GM23338 (cell line): ENCODE measurements around the gene NUTF2. TPM values are rescaled to one million over a fixed set of nuclear protein-coding genes. Genes with fewer than 3 reads are reported as not detected.
A peak's percentile ranks its signal among the peaks of the same experiment; 100 is the strongest.

Source experiments
- ATAC-seq: fragments of 200-7000 bp; cut with Tn5 transposase; 3 replicates; pipeline ENCODE4 v1.9.1; 2020
- DNase-seq: peaks from one replicate; pipeline ENCODE4 v3.0.0-alpha.2; 2015; ENCODE audit warnings: low spot score
- H2AFZ ChIP-seq: fragments of 200-600 bp; sonication (generic); 2 replicates; pipeline ENCODE4 v1.8.0; 2016; ENCODE audit warnings: antibody characterized with exemption, mild to moderate bottlenecking, moderate library complexity
- H3F3A ChIP-seq: fragments of 200-600 bp; sonication (generic); replicated peaks from 2 replicates; pipeline ENCODE4 v1.8.0; 2017; ENCODE audit warnings: antibody characterized with exemption, mixed run types, low read depth
- H3K27ac ChIP-seq: fragments of 200-600 bp; sonication (generic); 2 replicates; pipeline ENCODE4 v1.6.1; 2016; ENCODE audit warnings: low read depth
- H3K27me3 ChIP-seq: fragments of 200-600 bp; sonication (generic); 2 replicates; pipeline ENCODE4 v1.8.0; 2016; ENCODE audit warnings: mild to moderate bottlenecking, mixed run types, moderate library complexity; ENCODE audit not compliant: insufficient read depth
- H3K36me3 ChIP-seq: fragments of 200-600 bp; sonication (generic); 2 replicates; pipeline ENCODE4 v1.8.0; 2016; ENCODE audit warnings: mild to moderate bottlenecking; ENCODE audit not compliant: insufficient read depth
- H3K4me1 ChIP-seq: fragments of 200-600 bp; sonication (generic); 2 replicates; pipeline ENCODE4 v1.8.0; 2016; ENCODE audit warnings: mild to moderate bottlenecking, moderate library complexity; ENCODE audit not compliant: insufficient read depth
- H3K4me2 ChIP-seq: fragments of 200-600 bp; sonication (generic); 2 replicates; pipeline ENCODE4 v1.7.1; 2017; ENCODE audit warnings: mixed run types
- H3K4me3 ChIP-seq: fragments of 200-600 bp; sonication (generic); 2 replicates; pipeline ENCODE4 v1.6.1; 2016; ENCODE audit warnings: mixed run types
- H3K79me2 ChIP-seq: fragments of 200-600 bp; sonication (generic); replicated peaks from 2 replicates; pipeline ENCODE4 v1.8.0; 2017; ENCODE audit warnings: mild to moderate bottlenecking; ENCODE audit not compliant: insufficient read depth
- H3K9me2 ChIP-seq: fragments of 200-600 bp; sonication (generic); 2 replicates; pipeline ENCODE4 v1.8.0; 2017; ENCODE audit not compliant: insufficient read depth
- H4K20me1 ChIP-seq: fragments of 200-600 bp; sonication (generic); replicated peaks from 2 replicates; pipeline ENCODE4 v1.8.0; 2017; ENCODE audit warnings: mild to moderate bottlenecking; ENCODE audit not compliant: insufficient read depth
- H3K27ac Mint-ChIP-seq: 2 replicates; pipeline ENCODE4 v1.8.0; 2020; ENCODE audit warnings: inconsistent platforms, mild to moderate bottlenecking, moderate library complexity, mixed read lengths
- H3K27me3 Mint-ChIP-seq: 3 replicates; pipeline ENCODE4 v1.8.0; 2022; ENCODE audit warnings: low read depth, mild to moderate bottlenecking, moderate library complexity, mixed read lengths, inconsistent platforms; ENCODE audit not compliant: insufficient read depth, poor library complexity
- H3K36me3 Mint-ChIP-seq: 3 replicates; pipeline ENCODE4 v1.8.0; 2021; ENCODE audit warnings: low read depth, mild to moderate bottlenecking, inconsistent platforms, moderate library complexity, mixed read lengths
- H3K4me1 Mint-ChIP-seq: 3 replicates; pipeline ENCODE4 v1.8.0; 2020; ENCODE audit warnings: mild to moderate bottlenecking, inconsistent platforms, mixed read lengths
- H3K4me3 Mint-ChIP-seq: 3 replicates; pipeline ENCODE4 v1.8.0; 2021; ENCODE audit warnings: moderate library complexity, mild to moderate bottlenecking, inconsistent platforms, mixed read lengths
- H3K9me3 Mint-ChIP-seq: 3 replicates; pipeline ENCODE4 v1.8.0; 2020; ENCODE audit warnings: moderate library complexity, mild to moderate bottlenecking, inconsistent platforms, mixed read lengths
- CREB1 ChIP-seq: fragments of 250-450 bp; sonication (Bioruptor Pico); IDR thresholded peaks from 2 replicates; pipeline ENCODE4 v1.5.0; 2020; ENCODE audit warnings: low read depth, mild to moderate bottlenecking, moderate library complexity
- EZH2 ChIP-seq: fragments of 200-600 bp; sonication (generic); IDR thresholded peaks from one replicate; pipeline ENCODE4 v1.8.0; 2017; ENCODE audit warnings: antibody characterized with exemption, mild to moderate bottlenecking, low read depth; ENCODE audit not compliant: unreplicated experiment
- EZH2phosphoT487 ChIP-seq: fragments of 200-600 bp; sonication (generic); IDR thresholded peaks from one replicate; pipeline ENCODE4 v1.8.1; 2018; ENCODE audit warnings: antibody characterized with exemption; ENCODE audit not compliant: unreplicated experiment
- JUNB ChIP-seq: IDR thresholded peaks from one replicate; pipeline ENCODE4 v1.6.1; 2016; ENCODE audit warnings: antibody characterized with exemption; ENCODE audit not compliant: unreplicated experiment
- polyA plus RNA-seq: library from polyadenylated mRNA; unstranded; fragments of >200 nt; fragmentation: Nextera tagmentation; extraction: Ambion mirVana; gene quantifications from 2 replicates; pipeline ENCODE4 v1.2.1, GENCODE V29; 2016
- total RNA-seq: library from RNA; depleted of rRNA; stranded (reverse); fragments of >200 nt; shearing (Covaris generic); gene quantifications from 2 replicates; pipeline ENCODE4 v1.2.3, GENCODE V29; 2014
- TF ChIP-seq, protein P1 (sequence below): IDR thresholded peaks from one replicate; pipeline ENCODE4 v1.6.1; 2018; ENCODE audit warnings: antibody characterized with exemption; ENCODE audit not compliant: unreplicated experiment

Gene NUTF2
- total and polyA plus RNA-seq, 2 experiments from 2014 or later, result 321 to 391 TPM

DNA sequence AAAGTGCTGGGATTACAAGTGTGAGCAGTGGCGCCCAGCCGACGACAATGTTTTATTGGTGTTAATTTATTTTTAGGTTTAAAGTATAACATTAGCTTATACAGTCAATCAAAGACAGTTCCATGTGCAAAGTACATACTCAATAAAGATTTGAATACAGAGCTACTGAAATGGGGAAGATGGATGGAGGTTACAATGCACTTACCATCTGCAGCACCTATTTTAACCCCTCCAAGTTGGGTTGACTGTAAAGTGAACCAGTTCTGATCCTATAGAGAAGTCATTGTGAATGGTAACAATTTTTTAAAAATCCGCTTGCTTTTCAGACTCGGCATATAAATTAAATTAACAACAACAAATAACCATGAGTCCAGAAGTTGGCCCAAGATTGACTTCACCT lies 45.6 kb downstream of the NUTF2 start:
- no peak for TF ChIP-seq JUNB
- TF ChIP-seq EZH2phosphoT487, result no peak
- Histone ChIP-seq H3K79me2 (peaks cover 41% of the 10 kb centered on the region), H4K20me1 (peaks cover 8% of the 10 kb centered on the region), H3K9me2 (no peaks in the 10 kb centered on the region), H3K27ac (peak overlapping the region; percentile 72), H2AFZ (no peak overlapping the region), H3K4me1 (peaks cover 14% of the 10 kb centered on the region), H3K4me2 (peak overlapping the region; percentile 71), H3K4me3 (peak overlapping the region; percentile 48), H3F3A (peaks cover 8% of the 10 kb centered on the region; the same call in 1 of the 2 replicates), H3K36me3 (no peaks in the 10 kb centered on the region), H3K27me3 (no peaks in the 10 kb centered on the region)
- Mint-ChIP-seq H3K27me3 (peaks cover 4% of the 10 kb centered on the region), H3K36me3 (no peaks in the 10 kb centered on the region; the same call in 2 of the 3 replicates), H3K4me3 (peak overlapping the region; percentile 97), H3K4me1 (peaks cover 9% of the 10 kb centered on the region), H3K9me3 (no peaks in the 10 kb centered on the region), H3K27ac (peak overlapping the region; percentile 95)
- no peak for DNase-seq
- ATAC-seq, result no peak

DNA sequence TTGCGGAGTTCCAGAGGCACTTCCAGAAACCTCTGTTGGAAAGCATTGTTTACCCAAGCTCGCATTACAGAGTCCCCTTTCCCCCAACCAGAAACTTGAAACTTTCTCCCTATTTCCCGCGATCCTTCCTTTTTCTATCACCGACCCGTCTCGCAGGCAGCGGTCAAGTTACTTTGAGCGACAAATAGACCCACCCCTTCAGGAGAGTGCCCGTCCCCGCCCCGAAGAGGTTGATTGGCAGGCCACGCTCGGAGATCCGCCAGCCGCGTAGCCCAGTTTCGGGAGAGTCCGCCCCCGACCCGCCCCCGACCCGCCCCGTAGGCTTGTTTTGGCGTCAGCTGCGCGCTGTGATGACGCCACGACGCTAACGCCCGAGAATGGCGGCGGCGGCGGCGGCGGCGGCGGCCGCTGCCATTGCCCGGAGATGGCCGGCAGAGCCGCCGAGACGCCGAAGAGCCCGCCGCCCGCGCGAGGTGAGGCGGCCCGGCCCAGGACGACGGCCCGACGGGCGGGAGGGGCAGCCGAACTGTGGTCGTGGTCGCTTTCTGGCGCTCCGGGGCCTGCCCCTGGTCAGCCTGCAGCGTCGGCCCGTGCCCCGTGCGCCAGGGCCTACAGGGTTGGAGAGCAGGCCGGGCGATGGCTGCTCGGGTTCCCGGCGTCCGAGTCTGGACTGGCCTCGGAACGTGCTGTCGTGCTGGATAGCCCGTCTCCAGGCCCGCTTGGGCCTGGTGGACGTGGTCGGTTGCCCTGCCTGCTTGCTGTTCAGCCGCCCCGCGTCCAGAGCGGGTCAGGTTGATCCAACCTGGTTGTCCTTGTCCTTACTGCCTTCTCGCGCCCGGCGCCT lies 46.4 kb downstream of the NUTF2 start, which contains the start of gene PSKH1:
PSKH1 (plus strand) TSS at position 356 of the 844 bp plus-strand sequence. CDS start 15,496 bp downstream, outside the sequence.
- Mint-ChIP-seq H3K4me3 (peak within 1 kb of the TSS; percentile 97), H3K27me3 (peaks cover 4% of the 10 kb centered on the region), H3K9me3 (no peaks in the 10 kb centered on the region), H3K27ac (peak within 1 kb of the TSS; percentile 98), H3K36me3 (no peaks in the 10 kb centered on the region; the same call in 2 of the 3 replicates), H3K4me1 (peaks cover 9% of the 10 kb centered on the region)
- peak within 1 kb of the TSS; percentile 81 for H3K4me2 ChIP-seq
- peaks cover 8% of the 10 kb centered on the region for H4K20me1 ChIP-seq
- H3K27me3 ChIP-seq, result no peaks in the 10 kb centered on the region
- H3K4me3 ChIP-seq, result peak within 1 kb of the TSS; percentile 82
- no peaks in the 10 kb centered on the region for H3K9me2 ChIP-seq
- TF ChIP-seq CREB1 (peak; percentile 97), EZH2phosphoT487 (no peak), EZH2 (no peak)
- TF ChIP-seq, protein P1, sequence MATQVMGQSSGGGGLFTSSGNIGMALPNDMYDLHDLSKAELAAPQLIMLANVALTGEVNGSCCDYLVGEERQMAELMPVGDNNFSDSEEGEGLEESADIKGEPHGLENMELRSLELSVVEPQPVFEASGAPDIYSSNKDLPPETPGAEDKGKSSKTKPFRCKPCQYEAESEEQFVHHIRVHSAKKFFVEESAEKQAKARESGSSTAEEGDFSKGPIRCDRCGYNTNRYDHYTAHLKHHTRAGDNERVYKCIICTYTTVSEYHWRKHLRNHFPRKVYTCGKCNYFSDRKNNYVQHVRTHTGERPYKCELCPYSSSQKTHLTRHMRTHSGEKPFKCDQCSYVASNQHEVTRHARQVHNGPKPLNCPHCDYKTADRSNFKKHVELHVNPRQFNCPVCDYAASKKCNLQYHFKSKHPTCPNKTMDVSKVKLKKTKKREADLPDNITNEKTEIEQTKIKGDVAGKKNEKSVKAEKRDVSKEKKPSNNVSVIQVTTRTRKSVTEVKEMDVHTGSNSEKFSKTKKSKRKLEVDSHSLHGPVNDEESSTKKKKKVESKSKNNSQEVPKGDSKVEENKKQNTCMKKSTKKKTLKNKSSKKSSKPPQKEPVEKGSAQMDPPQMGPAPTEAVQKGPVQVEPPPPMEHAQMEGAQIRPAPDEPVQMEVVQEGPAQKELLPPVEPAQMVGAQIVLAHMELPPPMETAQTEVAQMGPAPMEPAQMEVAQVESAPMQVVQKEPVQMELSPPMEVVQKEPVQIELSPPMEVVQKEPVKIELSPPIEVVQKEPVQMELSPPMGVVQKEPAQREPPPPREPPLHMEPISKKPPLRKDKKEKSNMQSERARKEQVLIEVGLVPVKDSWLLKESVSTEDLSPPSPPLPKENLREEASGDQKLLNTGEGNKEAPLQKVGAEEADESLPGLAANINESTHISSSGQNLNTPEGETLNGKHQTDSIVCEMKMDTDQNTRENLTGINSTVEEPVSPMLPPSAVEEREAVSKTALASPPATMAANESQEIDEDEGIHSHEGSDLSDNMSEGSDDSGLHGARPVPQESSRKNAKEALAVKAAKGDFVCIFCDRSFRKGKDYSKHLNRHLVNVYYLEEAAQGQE, result no peak
- H3K4me1 ChIP-seq, result peaks cover 14% of the 10 kb centered on the region
- H3K79me2 ChIP-seq, result peaks cover 48% of the 10 kb centered on the region
- ATAC-seq (peak; percentile 97), DNase-seq (peak; percentile 99)
- H2AFZ ChIP-seq, result 0 out of 2 replicates have a peak within 1 kb of the TSS, but pooled peaks have one; percentile 26
- no peaks in the 10 kb centered on the region for H3K36me3 ChIP-seq
- peak within 1 kb of the TSS; percentile 84 for H3K27ac ChIP-seq
- H3F3A ChIP-seq, result peaks cover 8% of the 10 kb centered on the region; the same call in 1 of the 2 replicates
